Measurements from ENCODE around the gene LGR6.

- TF ChIP-seq CTCF (IDR thresholded peaks at IDR 0.05; ENCODE audit: poor library complexity, severe bottlenecking) (no peak), RAD21 (conservative IDR thresholded peaks at IDR 0.05) (no peak), EZH2 (IDR thresholded peaks at IDR 0.05; ENCODE audit: borderline replicate concordance, insufficient read depth, low read length, poor library complexity, severe bottlenecking) (no peak), TAF1 (IDR thresholded peaks at IDR 0.05; ENCODE audit: low read depth) (no peak), POLR2AphosphoS5 (IDR thresholded peaks at IDR 0.05) (no peak), SMC3 (conservative IDR thresholded peaks at IDR 0.05; ENCODE audit: poor library complexity) (no peak)
These were observed 12.0 kb upstream of the LGR6 start for GRCh38 chr1:202181586-202181985.
